Panc1 (cell line): Measurements from ENCODE around the gene ZDHHC19. TPM values are rescaled to one million over a fixed set of nuclear protein-coding genes. Genes with fewer than 3 reads are reported as not detected.
A peak's percentile ranks its signal among the peaks of the same experiment; 100 is the strongest.

Source experiments
- ATAC-seq: fragments of 200-7000 bp; cut with Tn5 transposase; 2 replicates; pipeline ENCODE4 v1.9.1; 2020; ENCODE audit warnings: mild to moderate bottlenecking, moderate library complexity
- BruUV-seq: library from RNA; stranded (reverse); fragments of 400-500 nt; replicated peaks from 2 replicates; lab custom pipeline; 2021; lab: Mats Ljungman, UMichigan
- CTCF ChIA-PET: fragments of 300-600 bp; sonication (Branson Sonifier 250); formaldehyde crosslinking; loops from one replicate; lab custom pipeline; 2022; ENCODE audit warnings: antibody characterized with exemption; lab: Charles Lee
- POLR2A ChIA-PET: fragments of 300-600 bp; sonication (Branson Sonifier 250); formaldehyde crosslinking; loops from one replicate; lab custom pipeline; 2022; ENCODE audit warnings: antibody characterized with exemption; lab: Charles Lee
- DNase-seq: peaks from one replicate; pipeline ENCODE4 v3.0.0-alpha.2; 2010; ENCODE audit warnings: low read depth, low spot score
- H3K27ac ChIP-seq: 2 replicates; pipeline ENCODE4 v1.5.1; 2011; ENCODE audit warnings: mild to moderate bottlenecking, low read length, inconsistent platforms
- H3K27me3 ChIP-seq: fragments of 200-500 bp; sonication (Bioruptor generic); 2 replicates; pipeline ENCODE4 v1.6.0; 2014; ENCODE audit warnings: low read length, inconsistent platforms; ENCODE audit not compliant: control insufficient read depth, insufficient read depth
- H3K36me3 ChIP-seq: fragments of 200-500 bp; sonication (Bioruptor generic); 2 replicates; pipeline ENCODE4 v1.5.1; 2014; ENCODE audit warnings: inconsistent platforms, mild to moderate bottlenecking, low read length, moderate library complexity; ENCODE audit not compliant: control insufficient read depth, insufficient read depth
- H3K4me1 ChIP-seq: 2 replicates; pipeline ENCODE4 v1.5.1; 2011; ENCODE audit warnings: inconsistent platforms, mild to moderate bottlenecking, low read length, moderate library complexity; ENCODE audit not compliant: control insufficient read depth, insufficient read depth
- H3K4me3 ChIP-seq, 2 experiments: 2 replicates each; pipeline ENCODE4 v1.5.1; 2011 to 2012; ENCODE audit warnings: low read depth in 2 of 2, low read length in 2 of 2, mild to moderate bottlenecking in 2 of 2, inconsistent platforms in 1 of 2, moderate library complexity in 1 of 2
- H3K9me3 ChIP-seq: fragments of 200-500 bp; sonication (Bioruptor generic); 2 replicates; pipeline ENCODE4 v1.5.1; 2014; ENCODE audit warnings: low read depth, mild to moderate bottlenecking, inconsistent platforms, low read length, moderate library complexity; ENCODE audit not compliant: control insufficient read depth, insufficient read depth
- CTCF ChIP-seq: fragments of 450-650 bp; IDR thresholded peaks from 2 replicates; pipeline ENCODE4 v1.5.1; 2017; ENCODE audit warnings: mild to moderate bottlenecking
- POLR2AphosphoS5 ChIP-seq: IDR thresholded peaks from 2 replicates; pipeline ENCODE4 v1.6.1; 2012; ENCODE audit warnings: mild to moderate bottlenecking, low read depth, low read length, moderate library complexity
- REST ChIP-seq, 2 experiments: IDR thresholded peaks; 2 replicates each; pipeline ENCODE4 v1.6.1; 2011 to 2012; ENCODE audit warnings: low read depth in 2 of 2, control low read depth in 1 of 2, low read length in 1 of 2, mild to moderate bottlenecking in 1 of 2, moderate library complexity in 1 of 2; ENCODE audit not compliant: insufficient read depth in 1 of 2
- SIN3A ChIP-seq: IDR thresholded peaks from 2 replicates; pipeline ENCODE4 v1.6.1; 2012; ENCODE audit warnings: low read depth, mild to moderate bottlenecking, low read length, moderate library complexity, borderline replicate concordance; ENCODE audit not compliant: insufficient read depth
- TCF7L2 ChIP-seq: IDR thresholded peaks from 2 replicates; pipeline ENCODE4 v1.6.1; 2011; ENCODE audit warnings: mild to moderate bottlenecking, low read depth, low read length, inconsistent platforms
- in situ Hi-C: cut with HindIII; loops from 2 replicates; pipeline ENCODE4 v1.10.0; 2016; ENCODE audit warnings: low sequenced_read_pairs, low pct_unique_long_range_greater_than_20kb
- intact Hi-C: fragments of 100-400 bp; cut with micrococcal nuclease; formaldehyde crosslinking; loops from one replicate; pipeline ENCODE4 v1.10.0; 2022; ENCODE audit not compliant: unreplicated experiment
- total RNA-seq: library from RNA; stranded (reverse); gene quantifications from one replicate; pipeline ENCODE4 v1.2.1, GENCODE V29; 2021; ENCODE audit not compliant: unreplicated experiment

Gene ZDHHC19
- total RNA-seq, 1 experiment from 2014 or later = 0.33 TPM

GRCh38 chr3:196222876-196223595 is 11.8 kb upstream of the ZDHHC19 start:
- Histone ChIP-seq H3K9me3 (no peaks in the 10 kb centered on the region), H3K27ac (no peak overlapping the region), H3K4me1 (peaks cover 4% of the 10 kb centered on the region), H3K4me3 (peak overlapping the region in 1 of 2 experiments; percentile 1; a peak in 1 of 4 replicates), H3K27me3 (no peaks in the 10 kb centered on the region), H3K36me3 (no peaks in the 10 kb centered on the region)
- in situ Hi-C loops (no loop called here), intact Hi-C loops (no loop called here)
- DNase-seq (no peak), ATAC-seq (no peak)
- TF ChIP-seq CTCF (no peak), TCF7L2 (no peak), POLR2AphosphoS5 (no peak), SIN3A (no peak), REST (IDR thresholded peaks at IDR 0.05; ENCODE audit: insufficient read depth in 1 of 2, low read depth in 2 of 2, low read length in 1 of 2) (no peak)
- BruUV-seq = no TSS peak
- ChIA-PET CTCF (no interaction called here), POLR2A (no interaction called here)

- no peak for ATAC-seq
- TF ChIP-seq REST (IDR thresholded peaks at IDR 0.05; ENCODE audit: insufficient read depth in 1 of 2, low read depth in 2 of 2, low read length in 1 of 2) (no peak), CTCF (no peak), POLR2AphosphoS5 (no peak), SIN3A (no peak), TCF7L2 (no peak)
- intact Hi-C loops (no loop called here), in situ Hi-C loops (no loop called here)
- H3K27ac ChIP-seq = no peak overlapping the region
- H3K9me3 ChIP-seq = no peaks in the 10 kb centered on the region
- H3K27me3 ChIP-seq = no peaks in the 10 kb centered on the region
- ChIA-PET POLR2A (interaction anchor here (1.0 kb wide), 1 partner anchor 8 kb away, joined by 4 read pairs; no protein-coding TSS in a partner anchor), CTCF (interaction anchor here (0.6 to 0.7 kb wide), 5 partner anchors 12 to 314 kb away, joined by 3 to 8 read pairs (median 4); no protein-coding TSS in a partner anchor)
- no TSS peak for BruUV-seq
- no peak for DNase-seq
- peaks cover 4% of the 10 kb centered on the region for H3K4me1 ChIP-seq
- H3K36me3 ChIP-seq = no peaks in the 10 kb centered on the region
- H3K4me3 ChIP-seq = no peak overlapping the region
Measured at GRCh38 chr3:196220991-196221390, 9.8 kb upstream of the ZDHHC19 start.
